Astrocyte of the spinal cord (primary cell): ENCODE measurements around the gene GNAQ.

Experiments
- DNase-seq: peaks from one replicate; pipeline ENCODE4 v3.0.0; 2011; ENCODE audit warnings: low read depth, low spot score
- H3K4me3 ChIP-seq: 2 replicates; pipeline ENCODE4 v1.5.1; 2011; ENCODE audit warnings: low read depth, mild to moderate bottlenecking, low read length, moderate library complexity
- in situ Hi-C: cut with HindIII; loops from 2 replicates; pipeline ENCODE4 v1.10.0; 2017; ENCODE audit warnings: low sequenced_read_pairs
- TF ChIP-seq, protein P1 (sequence below): IDR thresholded peaks from 2 replicates; pipeline ENCODE4 v1.5.1; 2012; ENCODE audit warnings: low read depth, mild to moderate bottlenecking, low read length, inconsistent platforms

The GNAQ gene

DNA sequence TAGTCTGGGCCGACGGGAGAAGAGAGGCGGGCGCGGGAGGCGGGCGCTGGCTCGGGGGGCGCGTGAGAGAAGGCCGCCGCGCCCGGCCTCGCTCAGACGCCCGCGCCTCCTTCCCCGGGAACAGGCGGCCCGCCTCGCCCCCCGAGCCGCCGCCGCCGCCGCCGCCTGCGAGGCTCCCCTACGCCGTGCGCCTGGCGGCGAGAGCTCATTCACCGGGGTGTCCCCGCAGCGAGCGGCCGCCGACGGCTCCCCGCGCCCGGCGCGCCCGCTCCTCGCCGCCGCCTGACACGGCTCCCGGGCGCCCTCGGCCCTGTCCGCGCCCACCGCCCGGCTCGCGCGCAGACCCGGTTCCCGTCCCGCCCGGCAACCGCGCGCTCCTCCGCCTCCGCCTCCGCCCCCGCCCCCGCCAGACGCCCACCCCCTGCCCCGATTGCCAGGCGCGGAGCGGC lies at the start of gene GNAQ:
Gene GNAQ (minus strand): TSS at position 368 of the 449 bp plus-strand sequence. CDS start 576 bp downstream, outside the sequence.
- in situ Hi-C loops: no loop called here
- TF ChIP-seq, protein P1, sequence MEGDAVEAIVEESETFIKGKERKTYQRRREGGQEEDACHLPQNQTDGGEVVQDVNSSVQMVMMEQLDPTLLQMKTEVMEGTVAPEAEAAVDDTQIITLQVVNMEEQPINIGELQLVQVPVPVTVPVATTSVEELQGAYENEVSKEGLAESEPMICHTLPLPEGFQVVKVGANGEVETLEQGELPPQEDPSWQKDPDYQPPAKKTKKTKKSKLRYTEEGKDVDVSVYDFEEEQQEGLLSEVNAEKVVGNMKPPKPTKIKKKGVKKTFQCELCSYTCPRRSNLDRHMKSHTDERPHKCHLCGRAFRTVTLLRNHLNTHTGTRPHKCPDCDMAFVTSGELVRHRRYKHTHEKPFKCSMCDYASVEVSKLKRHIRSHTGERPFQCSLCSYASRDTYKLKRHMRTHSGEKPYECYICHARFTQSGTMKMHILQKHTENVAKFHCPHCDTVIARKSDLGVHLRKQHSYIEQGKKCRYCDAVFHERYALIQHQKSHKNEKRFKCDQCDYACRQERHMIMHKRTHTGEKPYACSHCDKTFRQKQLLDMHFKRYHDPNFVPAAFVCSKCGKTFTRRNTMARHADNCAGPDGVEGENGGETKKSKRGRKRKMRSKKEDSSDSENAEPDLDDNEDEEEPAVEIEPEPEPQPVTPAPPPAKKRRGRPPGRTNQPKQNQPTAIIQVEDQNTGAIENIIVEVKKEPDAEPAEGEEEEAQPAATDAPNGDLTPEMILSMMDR: no peak
- no peak for DNase-seq
- H3K4me3 ChIP-seq: peak within 1 kb of the TSS; percentile 82

DNA sequence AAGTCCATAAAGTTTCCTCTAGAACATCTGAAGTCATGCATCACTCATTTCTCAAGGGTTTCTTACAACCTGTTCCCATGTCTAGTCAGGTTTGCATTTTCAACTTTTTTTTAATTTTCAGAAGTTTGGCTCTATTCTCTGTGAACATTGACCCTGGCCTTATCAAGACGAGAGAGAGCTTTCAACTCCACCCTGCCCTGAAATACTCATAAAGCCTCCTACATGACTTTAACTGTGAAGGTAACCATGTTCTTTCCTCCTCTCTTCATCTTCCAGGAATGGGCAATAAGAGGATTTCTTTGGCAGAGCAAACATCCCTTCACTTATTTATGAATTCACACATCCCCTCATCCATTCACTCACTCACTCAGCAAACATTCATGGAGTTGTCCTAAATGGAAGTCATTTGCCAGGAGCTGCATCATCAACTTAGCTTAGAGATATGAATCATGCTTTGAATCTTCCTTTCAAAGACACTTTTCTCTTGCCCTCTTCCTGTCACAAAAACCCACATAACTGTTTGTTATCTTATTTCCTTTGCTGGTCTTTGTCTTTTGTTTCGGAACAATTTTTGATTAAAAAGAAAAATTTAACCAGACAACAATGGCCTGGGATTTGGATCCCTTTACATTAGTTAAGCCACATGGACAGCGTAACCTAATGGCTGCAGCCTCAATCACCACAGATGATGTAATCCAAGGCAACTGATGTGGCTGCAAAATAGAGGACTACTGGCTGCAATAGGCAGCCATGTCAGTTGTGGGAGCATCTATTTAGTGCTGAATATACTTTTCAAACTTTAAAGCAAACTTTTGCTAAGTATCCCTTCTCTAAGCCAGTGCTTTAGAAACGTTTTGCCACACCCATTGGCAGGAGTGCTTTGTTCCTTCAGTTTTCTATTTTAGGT lies 43.0 kb upstream of the GNAQ start:
- TF ChIP-seq, protein P1: no peak
- H3K4me3 ChIP-seq: no peak overlapping the region
- in situ Hi-C loops: no loop called here
- DNase-seq: no peak

DNA sequence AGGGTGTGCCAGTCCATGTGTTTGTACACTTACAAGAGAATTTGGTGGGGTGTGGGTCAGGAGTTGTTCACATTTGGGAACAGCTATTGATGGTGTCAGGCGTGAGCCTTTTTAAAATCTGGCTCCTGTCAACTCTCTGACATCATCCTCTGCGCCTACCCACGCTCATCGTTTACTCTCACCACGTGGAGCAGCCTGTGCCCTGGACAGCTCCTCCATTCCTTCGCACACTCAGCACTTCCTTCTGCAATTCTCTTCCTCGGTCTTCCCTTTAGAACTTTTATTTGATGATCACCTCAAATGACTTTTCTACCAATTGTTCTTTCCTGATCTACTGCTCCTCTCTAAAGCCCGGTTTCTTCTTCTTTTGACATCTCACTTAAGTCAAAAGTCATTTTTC lies 42.1 kb upstream of the GNAQ start:
- no peak for DNase-seq

DNA sequence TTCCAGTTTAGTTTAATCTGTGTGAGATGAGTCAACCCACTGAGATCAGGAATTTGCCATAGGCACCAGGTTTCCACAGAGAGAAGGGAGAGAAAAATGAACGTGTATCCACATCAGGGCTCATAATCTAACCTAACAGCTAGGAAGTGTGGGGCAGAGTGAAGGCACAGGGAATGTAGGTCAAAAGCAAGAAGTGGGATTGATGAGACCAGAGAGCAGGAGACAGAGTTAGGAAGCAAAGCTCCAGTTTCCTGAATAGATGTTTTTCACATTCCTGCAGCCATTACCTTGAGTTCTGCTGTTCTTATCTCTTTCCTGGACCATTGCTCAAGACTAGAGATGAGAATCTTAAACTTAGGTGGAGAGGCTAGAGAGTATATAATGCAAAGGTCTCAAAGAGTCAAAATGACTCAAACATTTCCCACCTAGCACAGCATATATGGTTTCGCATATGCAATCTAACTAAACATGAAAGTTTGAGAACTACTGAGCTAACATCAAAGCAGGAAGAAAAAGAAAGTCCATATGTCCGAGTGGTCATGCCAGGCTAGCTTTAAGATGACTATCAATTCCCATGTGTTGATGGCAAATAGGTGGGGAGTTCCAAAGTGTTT lies 41.1 kb upstream of the GNAQ start:
- no peak for DNase-seq
- no peak overlapping the region for H3K4me3 ChIP-seq
- in situ Hi-C loops: no loop called here
- TF ChIP-seq, protein P1: no peak

More for the DNA sequence above, 42.1 kb upstream of the GNAQ start:
- no peak overlapping the region for H3K4me3 ChIP-seq
- TF ChIP-seq, protein P1: no peak
- in situ Hi-C loops: no loop called here

DNA sequence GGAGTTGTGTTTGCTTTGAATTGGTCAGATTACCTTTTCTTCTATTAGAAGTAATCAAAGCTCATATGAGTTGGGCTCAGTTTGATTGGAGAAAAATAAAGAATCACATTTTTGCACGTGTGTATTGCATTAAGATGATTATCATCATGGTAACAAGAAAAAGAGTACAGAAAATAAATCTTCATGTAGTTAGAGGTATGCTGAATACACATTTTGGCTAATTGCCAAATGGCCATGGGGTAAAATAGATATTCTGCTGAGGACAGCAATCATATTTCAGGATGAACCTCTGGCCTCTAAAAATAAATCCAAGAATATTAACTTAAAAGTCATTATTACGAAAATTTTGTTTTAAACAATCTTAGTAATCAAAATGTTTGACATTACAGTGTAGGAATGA lies 38.9 kb upstream of the GNAQ start:
- in situ Hi-C loops: no loop called here
- H3K4me3 ChIP-seq: no peak overlapping the region
- DNase-seq: no peak
- TF ChIP-seq, protein P1: no peak

DNA sequence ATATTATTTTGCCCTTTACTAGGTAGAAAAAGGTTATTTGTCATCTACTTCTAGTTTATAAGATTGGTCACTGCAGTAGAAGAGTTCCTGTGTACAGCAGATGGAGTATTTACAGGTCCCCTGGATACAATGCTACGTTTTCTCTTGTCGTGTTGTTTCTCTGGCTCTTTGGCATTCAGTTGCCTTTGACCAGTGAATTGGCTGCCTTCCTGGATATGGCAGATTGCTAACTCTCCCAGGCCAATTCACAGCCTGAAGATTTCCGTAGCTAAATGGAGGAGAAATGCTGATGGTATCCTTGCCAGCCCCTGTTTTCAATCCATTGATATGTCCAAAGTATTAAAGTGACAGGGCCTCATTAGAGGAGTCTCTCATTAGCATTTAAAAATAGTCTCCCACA lies 32.5 kb upstream of the GNAQ start:
- H3K4me3 ChIP-seq: no peak overlapping the region
- peak; percentile 10 for DNase-seq
- TF ChIP-seq, protein P1: no peak
- in situ Hi-C loops: no loop called here
